GM21723 (cell line): ENCODE data around the gene MED13L.
"Not testable (repeated sequence)": the region's sequence is repeated elsewhere in the genome, so short reads cannot be mapped to it uniquely, and the experiment has no call there.

Experiments used
- ATAC-seq: cut with Tn5 transposase; IDR thresholded peaks from one replicate; pipeline ENCODE4 v1.9.1; 2021; ENCODE audit warnings: mild to moderate bottlenecking, moderate library complexity; ENCODE audit not compliant: unreplicated experiment

MED13L gene

GRCh38 chr12:115988625-115989563, 288.6 kb downstream of the MED13L start:
- ATAC-seq, result no peak

DNA sequence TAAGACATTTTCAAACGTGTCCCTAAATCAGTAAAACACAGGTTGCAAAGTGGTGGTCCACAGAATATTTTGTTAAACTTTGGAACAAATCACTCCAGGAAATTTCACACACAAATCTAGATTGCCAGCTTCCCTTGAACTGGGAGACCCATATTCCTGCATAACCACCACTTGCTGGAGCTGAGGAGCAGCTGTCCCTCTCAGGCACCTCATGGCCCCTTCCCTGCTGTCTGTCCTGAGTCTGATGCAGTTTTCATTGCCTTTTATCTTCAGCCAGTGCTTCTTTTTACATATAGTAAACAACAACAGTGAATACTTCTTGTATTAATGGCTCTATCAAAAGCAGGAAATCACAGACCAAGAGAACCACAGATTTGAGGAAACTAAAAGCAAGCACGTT, 289.3 kb downstream of the MED13L start:
- ATAC-seq, result no peak

- no peak for ATAC-seq
Observed at GRCh38 chr12:115984616-115985015, 292.9 kb downstream of the MED13L start.

GRCh38 chr12:115983226-115983798, 294.2 kb downstream of the MED13L start:
- no peak for ATAC-seq

DNA sequence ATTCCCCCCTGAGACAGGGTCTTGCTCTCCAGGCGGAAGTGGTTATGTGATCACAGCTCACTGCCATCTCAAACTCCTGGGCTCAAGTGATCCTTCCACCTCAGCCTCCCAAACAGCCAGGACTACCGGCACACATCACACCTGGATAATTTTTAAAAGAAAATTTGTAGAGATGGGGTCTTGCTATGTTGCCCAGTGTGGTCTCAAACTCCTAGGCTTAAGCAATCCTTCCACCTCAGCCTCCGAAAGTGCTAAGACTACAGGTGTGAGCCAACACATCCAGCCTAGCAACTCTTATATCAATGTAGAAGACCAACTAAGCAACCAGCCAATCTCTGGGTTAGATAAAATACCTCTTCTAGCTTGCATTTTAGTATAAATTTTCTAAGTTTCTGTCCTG, 297.2 kb downstream of the MED13L start:
- no peak for ATAC-seq

DNA sequence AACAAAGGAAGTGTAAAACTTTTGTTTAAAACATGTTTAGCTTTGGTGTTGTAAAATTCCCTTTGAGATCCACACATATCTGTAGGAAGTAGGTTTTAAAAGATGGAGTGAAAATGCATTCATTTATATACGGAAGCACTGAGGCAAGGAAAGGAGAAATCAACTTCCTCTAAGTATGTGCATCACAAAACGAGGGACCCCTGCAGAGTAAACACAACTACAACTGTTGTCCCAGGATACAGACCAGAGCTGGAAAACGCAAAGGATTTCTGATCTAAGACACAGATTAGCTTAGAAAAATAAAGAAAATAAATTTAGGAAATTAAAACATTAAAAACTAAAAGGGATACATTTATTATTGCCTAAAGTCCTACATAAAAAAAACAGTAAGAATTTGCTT, 297.6 kb downstream of the MED13L start:
- ATAC-seq, result no peak

GRCh38 chr12:115979351-115979750, 298.1 kb downstream of the MED13L start:
- ATAC-seq, result no peak

DNA sequence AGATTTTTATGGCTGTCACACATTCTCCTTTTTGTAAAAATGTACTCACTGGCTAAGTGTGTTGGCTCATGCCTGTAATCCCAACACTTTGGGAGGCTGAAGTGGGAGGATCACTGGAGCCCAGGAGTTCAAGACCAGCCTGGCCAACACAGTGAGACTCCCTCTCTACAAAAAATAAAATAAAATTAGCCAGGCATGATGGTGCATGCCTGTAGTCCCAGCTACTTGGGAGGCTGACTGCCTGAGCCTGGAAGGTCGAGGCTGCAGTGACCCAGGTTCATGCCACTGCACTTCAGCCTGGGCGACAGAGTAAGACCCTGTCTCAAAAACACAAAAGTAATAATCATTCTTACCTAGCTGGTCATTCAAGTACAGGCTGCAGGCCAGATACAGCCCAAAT, 300.7 kb downstream of the MED13L start:
- ATAC-seq, result not testable (repeated sequence)

DNA sequence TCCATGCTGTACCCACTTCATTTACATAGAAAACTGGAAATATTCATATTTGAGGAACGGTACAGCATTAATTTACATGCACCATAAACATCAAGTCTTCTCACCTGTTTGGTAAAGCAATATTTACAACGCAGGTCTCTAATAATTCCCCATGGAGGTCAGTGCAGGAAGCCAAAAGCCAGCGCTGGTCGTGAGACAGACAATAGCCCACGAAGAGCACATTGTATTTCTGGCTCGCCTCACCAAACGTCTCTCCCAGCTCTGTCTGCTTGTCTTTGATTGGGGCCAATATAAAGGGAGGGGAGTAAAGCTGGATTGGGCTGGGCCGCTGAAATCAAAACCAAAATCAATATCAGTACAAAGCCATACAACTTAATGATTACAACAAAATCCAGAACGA, 302.1 kb downstream of the MED13L start:
- no peak for ATAC-seq

DNA sequence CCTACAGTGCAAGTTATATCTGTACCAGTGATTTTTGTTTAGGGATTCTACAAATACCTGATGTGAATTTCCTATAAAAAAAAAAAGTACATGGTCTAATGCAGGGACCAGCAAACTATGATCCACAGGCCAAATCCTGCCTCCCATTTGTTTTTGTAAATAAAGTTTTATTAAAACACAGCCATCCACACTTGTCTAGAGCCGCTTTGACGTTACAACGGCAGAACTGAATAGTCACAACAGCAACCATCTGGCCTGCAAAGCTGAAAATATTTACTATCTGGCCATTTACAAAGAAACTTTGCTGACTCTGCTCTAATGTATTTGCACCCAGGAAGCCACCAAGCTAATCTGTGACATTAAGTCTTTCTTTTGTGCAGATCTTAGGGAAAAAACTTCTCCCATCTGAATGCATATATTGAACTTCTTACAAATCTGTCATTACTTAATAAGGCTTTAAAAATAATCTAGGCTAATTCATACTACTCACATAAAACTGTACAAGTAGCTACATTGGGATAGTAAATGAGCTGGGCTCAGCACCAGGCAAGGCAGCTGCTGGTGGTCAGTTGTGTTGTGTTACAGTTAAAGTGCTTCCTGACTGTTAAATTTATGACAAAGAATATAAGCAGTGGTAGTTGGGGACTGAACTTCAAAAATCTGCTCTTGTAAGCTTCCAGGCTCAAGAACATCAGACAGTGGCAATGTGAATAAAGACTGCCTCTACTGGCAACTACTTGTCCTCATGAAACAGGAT, 303.3 kb downstream of the MED13L start:
- no peak for ATAC-seq

- no peak for ATAC-seq
Observed at GRCh38 chr12:115973066-115973465, 304.4 kb downstream of the MED13L start.

GRCh38 chr12:115972241-115972640, 305.3 kb downstream of the MED13L start:
- no peak for ATAC-seq

GRCh38 chr12:115968211-115968610, 309.3 kb downstream of the MED13L start:
- ATAC-seq, result no peak

DNA sequence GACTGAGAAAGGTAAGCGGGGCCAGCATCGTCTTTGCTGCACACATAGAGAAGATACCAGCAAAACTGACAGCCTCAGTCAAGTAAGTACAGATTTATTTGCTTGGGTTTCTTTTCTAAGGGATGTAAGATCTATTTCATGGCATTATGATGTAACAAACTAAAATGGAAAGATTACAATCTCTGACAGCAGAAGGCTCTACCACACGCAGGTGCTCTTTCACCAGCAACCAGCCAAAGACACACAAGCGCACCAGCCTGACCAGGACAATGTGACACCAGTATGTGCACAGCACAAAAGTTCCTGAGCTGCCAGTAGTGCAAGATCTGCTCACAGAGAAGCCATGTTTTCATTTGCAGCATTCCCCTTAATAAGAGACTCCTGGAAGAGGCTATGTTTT, 311.1 kb downstream of the MED13L start:
- ATAC-seq, result no peak

- no peak for ATAC-seq
Observed at GRCh38 chr12:115964626-115965025, 312.9 kb downstream of the MED13L start.

GRCh38 chr12:115964214-115964613, 313.3 kb downstream of the MED13L start:
- ATAC-seq, result no peak

DNA sequence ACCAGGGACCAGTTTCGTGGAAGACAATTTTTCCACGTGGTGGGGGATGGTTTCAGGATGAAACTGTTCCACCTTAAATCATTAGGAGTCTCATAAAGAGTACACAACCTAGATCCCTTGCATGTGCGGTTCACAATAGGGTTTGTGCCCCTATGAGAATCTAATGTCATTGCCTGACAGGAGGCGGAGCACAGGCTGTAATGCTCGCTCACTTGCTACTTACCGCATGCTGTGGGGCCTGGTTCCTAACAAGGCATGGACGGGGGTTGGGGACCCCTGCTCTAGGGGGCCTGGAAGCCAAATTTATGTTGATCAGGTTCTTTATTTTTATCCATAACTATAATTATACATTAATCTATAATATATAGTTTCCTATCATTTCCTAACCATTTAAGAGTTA, 315.3 kb downstream of the MED13L start:
- no peak for ATAC-seq

- ATAC-seq, result no peak
Observed at GRCh38 chr12:115960868-115961802, 316.4 kb downstream of the MED13L start.

- no peak for ATAC-seq
Observed at GRCh38 chr12:115957686-115958290, 319.7 kb downstream of the MED13L start.

- ATAC-seq, result no peak
Observed at GRCh38 chr12:115956659-115957058, 320.8 kb downstream of the MED13L start.
